Brain microvascular endothelial cell (primary cell): ENCODE data around the gene SCAANT1.

ENCODE experiments used
- DNase-seq: peaks from one replicate; pipeline ENCODE4 v3.0.0-alpha.2; 2020
- H3K27ac ChIP-seq: fragments of 250-450 bp; sonication (Bioruptor Pico); 2 replicates; pipeline ENCODE4 v1.5.1; 2020; ENCODE audit warnings: mild to moderate bottlenecking, moderate library complexity
- H3K27me3 ChIP-seq: fragments of 250-450 bp; sonication (Bioruptor Pico); replicated peaks from 2 replicates; pipeline ENCODE4 v1.5.1; 2020; ENCODE audit warnings: mild to moderate bottlenecking
- H3K36me3 ChIP-seq: fragments of 250-450 bp; sonication (Bioruptor Pico); replicated peaks from 2 replicates; pipeline ENCODE4 v1.5.1; 2020; ENCODE audit warnings: mild to moderate bottlenecking
- H3K4me3 ChIP-seq: 2 replicates; pipeline ENCODE4 v1.5.1; 2011; ENCODE audit warnings: low read depth, mild to moderate bottlenecking, control low read depth, low read length, moderate library complexity
- CTCF ChIP-seq: IDR thresholded peaks from 2 replicates; pipeline ENCODE4 v1.5.1; 2011; ENCODE audit warnings: low read depth, mild to moderate bottlenecking, moderate library complexity, low read length, control low read depth, inconsistent platforms; ENCODE audit errors: missing control alignments
- in situ Hi-C: cut with HindIII; loops from 2 replicates; pipeline ENCODE4 v1.10.0; 2017; ENCODE audit warnings: low sequenced_read_pairs, low pct_ligation_motif_present

Gene SCAANT1

GRCh38 chr3:63905731-63906620, 6.2 kb downstream of the SCAANT1 start:
- Histone ChIP-seq H3K27ac (no peak overlapping the region), H3K36me3 (no peaks in the 10 kb centered on the region), H3K27me3 (no peaks in the 10 kb centered on the region), H3K4me3 (no peak overlapping the region)
- DNase-seq: no peak
- in situ Hi-C loops: no loop called here
- TF ChIP-seq CTCF: no peak

GRCh38 chr3:63900459-63900858, 11.7 kb downstream of the SCAANT1 start:
- DNase-seq: no peak
- H3K27me3 ChIP-seq: no peaks in the 10 kb centered on the region
- H3K4me3 ChIP-seq: no peak overlapping the region
- in situ Hi-C loops: no loop called here
- no peak overlapping the region for H3K27ac ChIP-seq
- H3K36me3 ChIP-seq: no peaks in the 10 kb centered on the region
- no peak for TF ChIP-seq CTCF

- no peak for TF ChIP-seq CTCF
- no peaks in the 10 kb centered on the region for H3K27me3 ChIP-seq
- no peaks in the 10 kb centered on the region for H3K36me3 ChIP-seq
- DNase-seq: no peak
- in situ Hi-C loops: no loop called here
- H3K4me3 ChIP-seq: no peak overlapping the region
- no peak overlapping the region for H3K27ac ChIP-seq
Observed at GRCh38 chr3:63900010-63900409, 12.2 kb downstream of the SCAANT1 start.

- H3K36me3 ChIP-seq: no peaks in the 10 kb centered on the region
- in situ Hi-C loops: no loop called here
- no peak for DNase-seq
- no peaks in the 10 kb centered on the region for H3K27me3 ChIP-seq
- no peak overlapping the region for H3K4me3 ChIP-seq
- TF ChIP-seq CTCF: no peak
- no peak overlapping the region for H3K27ac ChIP-seq
Observed at GRCh38 chr3:63896332-63897030, 15.7 kb downstream of the SCAANT1 start.

- H3K4me3 ChIP-seq: no peak overlapping the region
- H3K27me3 ChIP-seq: no peaks in the 10 kb centered on the region
- no peak for TF ChIP-seq CTCF
- H3K36me3 ChIP-seq: no peaks in the 10 kb centered on the region
- DNase-seq: no peak
- in situ Hi-C loops: no loop called here
- no peak overlapping the region for H3K27ac ChIP-seq
Observed at GRCh38 chr3:63895422-63896189, 16.6 kb downstream of the SCAANT1 start.
